Measurements from ENCODE around the gene SYT15B. TPM values are rescaled to one million over a fixed set of nuclear protein-coding genes. Genes with fewer than 3 reads are reported as not detected.
"Not testable (repeated sequence)": the region's sequence is repeated elsewhere in the genome, so short reads cannot be mapped to it uniquely, and the experiment has no call there.

Gene SYT15B
- total RNA-seq, 4 donors from 2014 or later, result 0.29 to 1.6 (median 0.91) TPM

DNA sequence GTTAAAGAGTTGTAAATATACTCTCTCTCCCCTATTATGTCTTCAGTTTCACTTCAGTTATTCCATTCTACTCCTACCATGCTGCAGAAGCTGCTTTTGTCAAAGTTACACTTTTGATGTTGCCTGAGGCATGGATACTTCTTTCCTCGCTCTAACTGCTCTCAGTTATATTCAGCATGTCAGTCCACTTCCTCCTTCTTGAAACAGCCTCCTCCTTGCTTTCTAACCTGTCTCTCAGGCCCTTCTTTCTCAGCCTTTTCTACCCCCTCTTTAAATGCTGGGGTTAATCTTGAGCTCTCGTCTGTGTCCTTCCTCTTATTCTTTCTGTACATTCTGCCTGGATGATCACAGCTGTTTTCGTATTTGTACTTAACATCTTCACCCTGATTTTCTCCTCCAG, 40.0 kb downstream of the SYT15B start:
- intact Hi-C loops (cut with DNase I; ENCODE audit: low total_unique reads); in situ Hi-C loops (cut with MboI; ENCODE audit: low sequenced_read_pairs in 4 of 4): not testable (repeated sequence)

DNA sequence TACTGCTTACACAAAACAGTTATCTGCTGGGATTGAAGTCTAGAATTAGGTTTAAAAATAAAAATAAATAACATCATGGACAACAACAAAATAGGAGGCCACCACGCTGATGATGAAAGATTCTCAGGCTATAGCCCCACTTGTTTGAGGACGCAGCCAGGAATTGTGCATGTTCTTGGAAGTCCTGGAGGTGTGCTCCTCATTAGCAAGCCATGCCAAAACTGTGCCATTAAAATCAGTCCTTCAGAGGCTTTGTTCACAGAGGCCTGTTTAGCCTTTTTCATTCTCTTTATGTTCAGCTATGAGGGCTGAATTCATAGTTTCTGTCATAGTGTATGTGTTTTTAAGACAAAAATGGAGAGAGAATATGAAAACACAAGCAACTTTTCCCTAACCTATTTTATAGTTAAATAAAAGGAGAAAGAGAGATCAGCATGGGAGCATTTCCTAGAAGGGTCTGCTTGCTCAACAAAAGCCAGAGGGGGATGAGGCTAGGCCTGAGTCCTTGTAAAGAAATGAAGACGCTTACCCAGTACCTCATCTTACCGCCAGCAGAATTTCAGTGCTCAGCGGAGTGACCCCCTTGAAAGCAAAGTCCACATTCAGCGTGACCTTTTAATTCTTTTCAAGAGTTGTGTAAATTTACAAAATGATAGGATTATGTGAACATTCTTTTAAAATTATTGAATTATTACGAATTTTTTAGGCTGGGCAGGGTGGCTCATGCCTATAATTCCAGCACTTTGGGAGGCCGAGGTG, 46.2 kb downstream of the SYT15B start:
- intact Hi-C loops (cut with DNase I; ENCODE audit: low total_unique reads); DNase-seq; H3K27me3 ChIP-seq; ATAC-seq; H3K4me3 ChIP-seq; H3K36me3 ChIP-seq; H3K27ac ChIP-seq; in situ Hi-C loops (cut with MboI; ENCODE audit: low sequenced_read_pairs in 4 of 4); H3K9me3 ChIP-seq; H3K4me1 ChIP-seq: not testable (repeated sequence)

More for the DNA sequence above, 40.0 kb downstream of the SYT15B start:
- not testable (repeated sequence) for H3K27me3 ChIP-seq, DNase-seq, ATAC-seq, H3K36me3 ChIP-seq, H3K9me3 ChIP-seq, H3K4me3 ChIP-seq, H3K27ac ChIP-seq, H3K4me1 ChIP-seq

Other genes starting within 250 kb of the SYT15B start
- gene AGAP9, start 240.0 kb downstream of the SYT15B start, total RNA-seq, result 1 to 10 TPM in 3 of 4 donors, under 1 TPM in 1; 0.26 to 3.9 (median 1.1) TPM
- gene NPY4R2, start 155.1 kb upstream of the SYT15B start, total RNA-seq, result not detected
- gene FAM25C, start 236.2 kb upstream of the SYT15B start, total RNA-seq, result not detected